CD14-positive monocyte (primary cell): ENCODE results near the gene LDLRAD2. TPM values are rescaled to one million over a fixed set of nuclear protein-coding genes. Genes with fewer than 3 reads are reported as not detected.

ENCODE experiments used
- DNase-seq, 3 donors: peaks; one replicate each; pipeline ENCODE4 v3.0.0-alpha.2; 2011 to 2022
- H2AFZ ChIP-seq: 2 replicates; pipeline ENCODE4 v1.6.0; 2012; ENCODE audit warnings: mild to moderate bottlenecking, low read depth, low read length, inconsistent platforms; ENCODE audit not compliant: insufficient read depth, poor library complexity, severe bottlenecking
- H3K27ac ChIP-seq, 2 donors: 1 replicate in 1 of 2; 2 replicates in 1 of 2; pipeline ENCODE4 v1.5.1; 2012 to 2013; ENCODE audit warnings: low read length in 2 of 2, control low read depth in 1 of 2, inconsistent platforms in 1 of 2, low read depth in 1 of 2, mild to moderate bottlenecking in 1 of 2
- H3K27me3 ChIP-seq, 2 donors: one replicate each; pipeline versions ENCODE4 v1.6.0 to v1.6.1; 2011 to 2013; ENCODE audit warnings: low read length in 2 of 2; ENCODE audit not compliant: control insufficient read depth in 2 of 2, insufficient read depth in 2 of 2
- H3K36me3 ChIP-seq, 2 donors: replicated peaks in 1 of 2; 1 replicate in 1 of 2; 2 replicates in 1 of 2; pipeline versions ENCODE4 v1.5.1 to v1.6.1; 2012 to 2013; ENCODE audit warnings: low read length in 2 of 2, control low read depth in 1 of 2, inconsistent platforms in 1 of 2, mild to moderate bottlenecking in 1 of 2; ENCODE audit not compliant: insufficient read depth in 2 of 2, control insufficient read depth in 1 of 2
- H3K4me1 ChIP-seq, 2 donors: 1 replicate in 1 of 2; 2 replicates in 1 of 2; pipeline versions ENCODE4 v1.5.1 to v1.6.1; 2012 to 2013; ENCODE audit warnings: low read length in 2 of 2, control low read depth in 1 of 2, inconsistent platforms in 1 of 2, mild to moderate bottlenecking in 1 of 2, moderate library complexity in 1 of 2; ENCODE audit not compliant: insufficient read depth in 2 of 2, control insufficient read depth in 1 of 2
- H3K4me2 ChIP-seq: replicated peaks from 2 replicates; pipeline ENCODE3; 2012; ENCODE audit warnings: low read length, moderate library complexity, mild to moderate bottlenecking; ENCODE audit not compliant: poor library complexity, severe bottlenecking; ENCODE audit errors: extremely low read depth
- H3K4me3 ChIP-seq, 3 experiments: fragments of 200-600 bp in 1 of 3; sonication (generic) in 1 of 3; replicated peaks in 1 of 3; 1 replicate in 2 of 3; 2 replicates in 1 of 3; pipeline ENCODE4 v1.5.1; 2011 to 2013; ENCODE audit warnings: low read length in 3 of 3, mild to moderate bottlenecking in 3 of 3, control low read depth in 2 of 3, low read depth in 2 of 3, inconsistent platforms in 1 of 3, moderate library complexity in 1 of 3
- H3K79me2 ChIP-seq: 2 replicates; pipeline ENCODE4 v1.6.0; 2012; ENCODE audit warnings: mild to moderate bottlenecking, control low read depth, inconsistent platforms, low read length, moderate library complexity; ENCODE audit not compliant: insufficient read depth
- H3K9ac ChIP-seq: 2 replicates; pipeline ENCODE4 v1.6.0; 2017; ENCODE audit warnings: low read length, mild to moderate bottlenecking; ENCODE audit not compliant: insufficient read depth, poor library complexity, severe bottlenecking
- H3K9me3 ChIP-seq, 2 donors: replicated peaks in 1 of 2; 1 replicate in 1 of 2; 2 replicates in 1 of 2; pipeline versions ENCODE4 v1.5.1 to v1.6.1; 2012 to 2013; ENCODE audit warnings: low read length in 2 of 2, control low read depth in 1 of 2; ENCODE audit not compliant: control insufficient read depth in 1 of 2, insufficient read depth in 1 of 2
- H4K20me1 ChIP-seq: 2 replicates; pipeline ENCODE4 v1.6.0; 2012; ENCODE audit warnings: mild to moderate bottlenecking, low read length, control low read depth, moderate library complexity; ENCODE audit not compliant: insufficient read depth
- H3K27ac Mint-ChIP-seq, 7 donors: one replicate each; pipeline ENCODE4 v1.8.0; 2020; ENCODE audit warnings: mild to moderate bottlenecking in 7 of 7, mixed read lengths in 7 of 7, moderate library complexity in 6 of 7, inconsistent platforms in 2 of 7
- H3K27me3 Mint-ChIP-seq, 3 donors: one replicate each; pipeline ENCODE4 v1.8.0; 2021 to 2022; ENCODE audit warnings: low read depth in 3 of 3, mild to moderate bottlenecking in 3 of 3, mixed read lengths in 3 of 3, moderate library complexity in 3 of 3, inconsistent platforms in 1 of 3
- H3K36me3 Mint-ChIP-seq, 2 donors: one replicate each; pipeline ENCODE4 v1.8.0; 2020; ENCODE audit warnings: mixed read lengths in 2 of 2, inconsistent platforms in 1 of 2, mild to moderate bottlenecking in 1 of 2
- H3K4me1 Mint-ChIP-seq: one replicate; pipeline ENCODE4 v1.8.0; 2020; ENCODE audit warnings: mild to moderate bottlenecking, mixed read lengths
- H3K4me3 Mint-ChIP-seq, 2 donors: one replicate each; pipeline ENCODE4 v1.8.0; 2020; ENCODE audit warnings: mild to moderate bottlenecking in 2 of 2, mixed read lengths in 2 of 2, moderate library complexity in 1 of 2
- H3K9me3 Mint-ChIP-seq, 7 donors: one replicate each; pipeline ENCODE4 v1.8.0; 2020 to 2022; ENCODE audit warnings: mixed read lengths in 7 of 7, mild to moderate bottlenecking in 6 of 7, moderate library complexity in 6 of 7, inconsistent platforms in 2 of 7
- WGBS: methylation state at CpG from one replicate; pipeline ENCODE4 v1.1.5; 2013; ENCODE audit warnings: missing lambda C conversion rate; ENCODE audit not compliant: insufficient coverage; 5-methylcytosine and 5-hydroxymethylcytosine counted together
- intact Hi-C, 2 donors: fragments of 100-400 bp; cut with micrococcal nuclease; formaldehyde crosslinking; loops; one replicate each; pipeline versions ENCODE4 v1.15.0 to v1.15.1; 2023
- polyA plus RNA-seq, 3 donors: library from polyadenylated mRNA; depleted of rRNA in 1 of 3; unstranded in 2 of 3; stranded (reverse) in 1 of 3; fragments of 300-500 nt in 2 of 3; fragments of >200 nt in 1 of 3; fragmentation: Illumina TruSeq in 2 of 3; gene quantifications; 1 replicate in 2 of 3; 2 replicates in 1 of 3; pipeline ENCODE4 v1.2.3, GENCODE V29; 2012 to 2021
- TF ChIP-seq, protein P1 (sequence below): fragments of 200-600 bp; IDR thresholded peaks from one replicate; pipeline ENCODE4 v1.8.0; 2022; ENCODE audit warnings: antibody characterized with exemption, mild to moderate bottlenecking

The LDLRAD2 gene
- polyA plus RNA-seq, 3 donors: 0.63 TPM; not detected in 2

DNA sequence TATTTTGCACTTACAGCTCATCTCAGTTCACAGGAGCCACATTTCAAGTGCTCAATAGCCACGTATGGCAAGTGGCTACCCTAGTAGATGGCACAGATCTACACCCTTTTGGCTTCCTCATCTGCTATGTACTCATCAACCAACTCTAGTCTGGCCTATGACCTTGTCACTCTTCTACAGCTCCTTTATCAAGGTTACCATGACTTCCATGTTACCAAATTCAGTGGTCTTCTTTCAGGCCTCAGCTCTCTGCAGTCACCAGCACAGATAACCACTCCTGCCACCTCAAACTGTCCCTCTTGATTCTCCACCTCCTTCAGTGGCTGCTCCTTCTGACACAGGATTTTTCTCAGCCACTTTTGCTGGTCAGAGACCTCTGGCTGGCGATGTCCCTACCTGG lies 17.4 kb upstream of the LDLRAD2 start:
- Histone ChIP-seq H3K9me3 (peaks cover 6 to 19% of the 10 kb centered on the region in 2 donors), H3K36me3 (no peaks in the 10 kb centered on the region), H3K4me2 (no peak overlapping the region), H3K9ac (no peak overlapping the region), H4K20me1 (no peaks in the 10 kb centered on the region), H3K27me3 (no peaks in the 10 kb centered on the region), H3K79me2 (no peaks in the 10 kb centered on the region), H2AFZ (no peak overlapping the region), H3K4me1 (peaks cover 0 to 9% of the 10 kb centered on the region in 2 donors), H3K4me3 (no peak overlapping the region), H3K27ac (no peak overlapping the region)
- no peak overlapping the region for H3K4me3 Mint-ChIP-seq
- 97% methylated on average over 2 of the region's 2 CpGs for WGBS
- TF ChIP-seq, protein P1, sequence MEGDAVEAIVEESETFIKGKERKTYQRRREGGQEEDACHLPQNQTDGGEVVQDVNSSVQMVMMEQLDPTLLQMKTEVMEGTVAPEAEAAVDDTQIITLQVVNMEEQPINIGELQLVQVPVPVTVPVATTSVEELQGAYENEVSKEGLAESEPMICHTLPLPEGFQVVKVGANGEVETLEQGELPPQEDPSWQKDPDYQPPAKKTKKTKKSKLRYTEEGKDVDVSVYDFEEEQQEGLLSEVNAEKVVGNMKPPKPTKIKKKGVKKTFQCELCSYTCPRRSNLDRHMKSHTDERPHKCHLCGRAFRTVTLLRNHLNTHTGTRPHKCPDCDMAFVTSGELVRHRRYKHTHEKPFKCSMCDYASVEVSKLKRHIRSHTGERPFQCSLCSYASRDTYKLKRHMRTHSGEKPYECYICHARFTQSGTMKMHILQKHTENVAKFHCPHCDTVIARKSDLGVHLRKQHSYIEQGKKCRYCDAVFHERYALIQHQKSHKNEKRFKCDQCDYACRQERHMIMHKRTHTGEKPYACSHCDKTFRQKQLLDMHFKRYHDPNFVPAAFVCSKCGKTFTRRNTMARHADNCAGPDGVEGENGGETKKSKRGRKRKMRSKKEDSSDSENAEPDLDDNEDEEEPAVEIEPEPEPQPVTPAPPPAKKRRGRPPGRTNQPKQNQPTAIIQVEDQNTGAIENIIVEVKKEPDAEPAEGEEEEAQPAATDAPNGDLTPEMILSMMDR: no peak
- H3K4me1 Mint-ChIP-seq: peaks cover 23% of the 10 kb centered on the region
- H3K27me3 Mint-ChIP-seq: peaks cover 0 to 6% (median 0%) of the 10 kb centered on the region in 3 donors
- H3K9me3 Mint-ChIP-seq: peaks cover 6 to 14% (median 12%) of the 10 kb centered on the region in 7 donors
- peak overlapping the region in 1 of 7 donors; percentile 70 for H3K27ac Mint-ChIP-seq
- no peaks in the 10 kb centered on the region for H3K36me3 Mint-ChIP-seq
- no peak for DNase-seq
- intact Hi-C loops: no loop called here

GRCh38 chr1:21795075-21795474 lies 17.0 kb upstream of the LDLRAD2 start:
- no peaks in the 10 kb centered on the region for H3K79me2 ChIP-seq
- Mint-ChIP-seq H3K9me3 (peaks cover 6 to 14% (median 12%) of the 10 kb centered on the region in 7 donors), H3K27ac (peak overlapping the region in 1 of 7 donors; percentile 70), H3K36me3 (no peaks in the 10 kb centered on the region), H3K4me1 (peaks cover 23% of the 10 kb centered on the region), H3K4me3 (no peak overlapping the region), H3K27me3 (peaks cover 0 to 6% (median 0%) of the 10 kb centered on the region in 3 donors)
- no peak overlapping the region for H3K9ac ChIP-seq
- no peak overlapping the region for H3K27ac ChIP-seq
- DNase-seq: no peak
- peaks cover 0 to 9% of the 10 kb centered on the region in 2 donors for H3K4me1 ChIP-seq
- H3K4me2 ChIP-seq: no peak overlapping the region
- peaks cover 6 to 19% of the 10 kb centered on the region in 2 donors for H3K9me3 ChIP-seq
- 94% methylated on average over 6 of the region's 6 CpGs for WGBS
- H3K27me3 ChIP-seq: no peaks in the 10 kb centered on the region
- H3K4me3 ChIP-seq: no peak overlapping the region
- TF ChIP-seq, protein P1: no peak
- no peak overlapping the region for H2AFZ ChIP-seq
- H4K20me1 ChIP-seq: no peaks in the 10 kb centered on the region
- H3K36me3 ChIP-seq: no peaks in the 10 kb centered on the region
- intact Hi-C loops: no loop called here
